WTC11 (cell line): ENCODE measurements around the gene MAML2. TPM values are rescaled to one million over a fixed set of nuclear protein-coding genes. Genes with fewer than 3 reads are reported as not detected.

ENCODE experiments used
- ATAC-seq: fragments of 200-7000 bp; cut with Tn5 transposase; 2 replicates; pipeline ENCODE4 v1.10.0; 2021; ENCODE audit warnings: mild to moderate bottlenecking, moderate library complexity
- CTCF ChIA-PET: fragments of 300-600 bp; sonication (Branson Sonifier 250); formaldehyde crosslinking; loops from one replicate; lab custom pipeline; 2021; ENCODE audit warnings: antibody characterized with exemption; lab: Charles Lee
- POLR2A ChIA-PET: fragments of 350-600 bp; sonication (Branson Sonifier 250); formaldehyde crosslinking; loops from one replicate; lab custom pipeline; 2021; ENCODE audit warnings: antibody characterized with exemption; lab: Charles Lee
- DNase-seq: peaks from one replicate; pipeline ENCODE4 v3.0.0; 2021; ENCODE audit warnings: low spot score
- H3K27ac Mint-ChIP-seq: 2 replicates; pipeline ENCODE4 v1.8.0; 2021; ENCODE audit warnings: mixed read lengths
- H3K27me3 Mint-ChIP-seq: 2 replicates; pipeline ENCODE4 v1.8.0; 2021; ENCODE audit warnings: low read depth, mild to moderate bottlenecking, moderate library complexity, mixed read lengths
- H3K36me3 Mint-ChIP-seq: 2 replicates; pipeline ENCODE4 v1.8.0; 2021; ENCODE audit warnings: mixed read lengths
- H3K4me1 Mint-ChIP-seq: 2 replicates; pipeline ENCODE4 v1.8.0; 2022; ENCODE audit warnings: mixed read lengths
- H3K4me3 Mint-ChIP-seq: 2 replicates; pipeline ENCODE4 v1.8.0; 2021; ENCODE audit warnings: mild to moderate bottlenecking, moderate library complexity, mixed read lengths
- H3K9me3 Mint-ChIP-seq: 2 replicates; pipeline ENCODE4 v1.8.0; 2021; ENCODE audit warnings: mixed read lengths
- AFF4 ChIP-seq: sonication (generic); formaldehyde crosslinking; IDR thresholded peaks from 2 replicates; pipeline ENCODE4 v1.8.1; 2023; ENCODE audit warnings: mild to moderate bottlenecking, missing genetic modification reagents, borderline replicate concordance
- ATF1 ChIP-seq: sonication (generic); formaldehyde crosslinking; IDR thresholded peaks from 2 replicates; pipeline ENCODE4 v1.8.1; 2023; ENCODE audit warnings: mild to moderate bottlenecking, moderate library complexity, missing genetic modification reagents
- ATF6 ChIP-seq: sonication (generic); formaldehyde crosslinking; IDR thresholded peaks from 2 replicates; pipeline ENCODE4 v1.8.1; 2023; ENCODE audit warnings: mild to moderate bottlenecking, missing genetic modification reagents
- CDX4 ChIP-seq: fragments of 250-450 bp; sonication (Bioruptor Pico); IDR thresholded peaks from 2 replicates; pipeline ENCODE4 v1.9.0; 2021; ENCODE audit warnings: moderate library complexity, mild to moderate bottlenecking, inconsistent platforms, borderline replicate concordance
- CTCF ChIP-seq: fragments of 200-600 bp; IDR thresholded peaks from 2 replicates; pipeline ENCODE4 v1.8.0; 2022; ENCODE audit warnings: antibody characterized with exemption
- EMX1 ChIP-seq: fragments of 250-450 bp; sonication (Bioruptor Pico); IDR thresholded peaks from 2 replicates; pipeline ENCODE4 v1.8.0; 2021; ENCODE audit warnings: mild to moderate bottlenecking
- ETV6 ChIP-seq: sonication (generic); formaldehyde crosslinking; IDR thresholded peaks from 2 replicates; pipeline ENCODE4 v1.8.1; 2022; ENCODE audit warnings: mild to moderate bottlenecking, missing genetic modification reagents
- FOXP4 ChIP-seq: sonication (generic); formaldehyde crosslinking; IDR thresholded peaks from 2 replicates; pipeline ENCODE4 v1.8.0; 2022; ENCODE audit warnings: mild to moderate bottlenecking, missing genetic modification reagents
- GTF2I ChIP-seq: fragments of 250-450 bp; sonication (Bioruptor Pico); conservative IDR thresholded peaks from 2 replicates; pipeline ENCODE4 v1.4.0; 2021; ENCODE audit warnings: mild to moderate bottlenecking
- HMGA2 ChIP-seq: fragments of 250-450 bp; sonication (Bioruptor Pico); IDR thresholded peaks from 2 replicates; pipeline ENCODE4 v1.4.0; 2021; ENCODE audit warnings: mild to moderate bottlenecking, moderate library complexity
- IRF2 ChIP-seq: sonication (generic); formaldehyde crosslinking; IDR thresholded peaks from 2 replicates; pipeline ENCODE4 v1.8.0; 2022; ENCODE audit warnings: low read depth, missing genetic modification reagents, borderline replicate concordance
- MXD4 ChIP-seq: fragments of 250-450 bp; sonication (Bioruptor Pico); IDR thresholded peaks from 2 replicates; pipeline ENCODE4 v1.8.0; 2021; ENCODE audit warnings: mild to moderate bottlenecking, moderate library complexity, borderline replicate concordance
- NFE2L1 ChIP-seq: sonication (generic); formaldehyde crosslinking; IDR thresholded peaks from 2 replicates; pipeline ENCODE4 v1.8.1; 2023; ENCODE audit warnings: missing genetic modification reagents
- NFYB ChIP-seq: sonication (generic); formaldehyde crosslinking; conservative IDR thresholded peaks from 2 replicates; pipeline ENCODE4 v1.8.0; 2022; ENCODE audit warnings: low read depth, missing genetic modification reagents
- NR1H2 ChIP-seq: sonication (generic); formaldehyde crosslinking; IDR thresholded peaks from 2 replicates; pipeline ENCODE4 v1.9.0; 2021; ENCODE audit warnings: mild to moderate bottlenecking, moderate library complexity, missing genetic modification reagents
- OVOL2 ChIP-seq: fragments of 250-450 bp; sonication (Bioruptor Pico); IDR thresholded peaks from 2 replicates; pipeline ENCODE4 v1.9.0; 2021; ENCODE audit warnings: mild to moderate bottlenecking, borderline replicate concordance
- PRRX2 ChIP-seq: fragments of 250-450 bp; sonication (Bioruptor Pico); IDR thresholded peaks from 2 replicates; pipeline ENCODE4 v1.8.0; 2021; ENCODE audit warnings: mild to moderate bottlenecking
- RORB ChIP-seq: fragments of 250-450 bp; sonication (Bioruptor Pico); IDR thresholded peaks from 2 replicates; pipeline ENCODE4 v1.9.0; 2021; ENCODE audit warnings: mild to moderate bottlenecking
- STAT6 ChIP-seq: sonication (generic); formaldehyde crosslinking; conservative IDR thresholded peaks from 2 replicates; pipeline ENCODE4 v1.8.1; 2023; ENCODE audit warnings: mild to moderate bottlenecking, low read depth, missing genetic modification reagents, moderate library complexity
- TCF7 ChIP-seq: sonication (generic); formaldehyde crosslinking; IDR thresholded peaks from 2 replicates; pipeline ENCODE4 v1.8.0; 2022; ENCODE audit warnings: mild to moderate bottlenecking, low read depth, missing genetic modification reagents, moderate library complexity
- ZBTB21 ChIP-seq: sonication (generic); formaldehyde crosslinking; IDR thresholded peaks from 2 replicates; pipeline ENCODE4 v1.8.1; 2023; ENCODE audit warnings: mild to moderate bottlenecking, missing genetic modification reagents, borderline replicate concordance
- ZNF121 ChIP-seq: sonication (generic); formaldehyde crosslinking; IDR thresholded peaks from 2 replicates; pipeline ENCODE4 v1.8.0; 2023; ENCODE audit warnings: missing genetic modification reagents
- ZNF396 ChIP-seq: fragments of 250-450 bp; sonication (Bioruptor Pico); IDR thresholded peaks from 2 replicates; pipeline ENCODE4 v1.8.0; 2021; ENCODE audit warnings: mild to moderate bottlenecking, moderate library complexity, borderline replicate concordance
- ZSCAN18 ChIP-seq: fragments of 250-450 bp; sonication (Bioruptor Pico); IDR thresholded peaks from 2 replicates; pipeline ENCODE4 v2.1.2; 2022; ENCODE audit warnings: mild to moderate bottlenecking, moderate library complexity
- total RNA-seq: library from RNA; stranded (reverse); gene quantifications from 3 replicates; pipeline ENCODE4 v1.2.3, GENCODE V29; 2021

Gene MAML2
- total RNA-seq, 1 experiment from 2014 or later = 8.1 TPM

- TF ChIP-seq MXD4 (no peak), CDX4 (no peak), CTCF (no peak), RORB (no peak), ZNF396 (CRISPR knock-in tag) (no peak), HMGA2 (no peak), IRF2 (no peak), ZBTB21 (CRISPR knock-in tag) (no peak), ATF1 (CRISPR knock-in tag) (no peak), ZNF121 (CRISPR knock-in tag) (no peak), OVOL2 (no peak)
Measured at GRCh38 chr11:96318850-96319249, 24.1 kb downstream of the MAML2 start (continued).

GRCh38 chr11:96318399-96318798 lies 24.6 kb downstream of the MAML2 start:
- Mint-ChIP-seq H3K4me3 (no peak overlapping the region), H3K4me1 (peaks cover 69% of the 10 kb centered on the region), H3K36me3 (no peaks in the 10 kb centered on the region), H3K27me3 (no peaks in the 10 kb centered on the region), H3K9me3 (no peaks in the 10 kb centered on the region), H3K27ac (no peak overlapping the region; the same call in 1 of the 2 replicates)
- CTCF ChIA-PET = no interaction called here
- DNase-seq (no peak), ATAC-seq (no peak)
- POLR2A ChIA-PET = no interaction called here
- no peak for TF ChIP-seq RORB
- no peak for TF ChIP-seq NR1H2 (CRISPR knock-in tag)
- no peak for TF ChIP-seq MXD4
- TF ChIP-seq ATF6 (CRISPR knock-in tag) = no peak
- TF ChIP-seq GTF2I (CRISPR knock-in tag) = no peak
- no peak for TF ChIP-seq ATF1 (CRISPR knock-in tag)
- no peak for TF ChIP-seq ETV6
- no peak for TF ChIP-seq FOXP4 (CRISPR knock-in tag)
- TF ChIP-seq TCF7 (CRISPR knock-in tag) = no peak
- TF ChIP-seq STAT6 (CRISPR knock-in tag) = no peak
- no peak for TF ChIP-seq PRRX2 (CRISPR knock-in tag)
- no peak for TF ChIP-seq NFYB (CRISPR knock-in tag)
- no peak for TF ChIP-seq ZSCAN18 (CRISPR knock-in tag)
- TF ChIP-seq NFE2L1 (CRISPR knock-in tag) = no peak
- no peak for TF ChIP-seq EMX1 (CRISPR knock-in tag)
- no peak for TF ChIP-seq AFF4
